Measurements from ENCODE around the gene KRTAP4-11.
"Not testable (repeated sequence)": the region's sequence is repeated elsewhere in the genome, so short reads cannot be mapped to it uniquely, and the experiment has no call there.

GRCh38 chr17:41105347-41105746 lies 12.8 kb downstream of the KRTAP4-11 start, which contains the start of gene KRTAP4-9:
- TF ChIP-seq POLR2A (IDR thresholded peaks at IDR 0.05; ENCODE audit: extremely low read depth, insufficient read length); CTCF (IDR thresholded peaks at IDR 0.05; ENCODE audit: low read depth, low read length); MAX (IDR thresholded peaks at IDR 0.05; ENCODE audit: low read depth, low read length); MYC (IDR thresholded peaks at IDR 0.05; ENCODE audit: low read depth, low read length): not testable (repeated sequence)
